Liver (tissue), 5 donors: Measurements from ENCODE around the gene ARL2. TPM values are rescaled to one million over a fixed set of nuclear protein-coding genes. Genes with fewer than 3 reads are reported as not detected.

ENCODE experiments used
- polyA plus RNA-seq, 2 donors: library from polyadenylated mRNA; stranded (reverse) in 1 of 2; unstranded in 1 of 2; fragments of 200-250 nt in 1 of 2; fragments of >200 nt in 1 of 2; fragmentation: Nextera tagmentation in 1 of 2; extraction: Ambion mirVana in 1 of 2; gene quantifications; one replicate each; pipeline versions ENCODE4 v1.2.1 to v1.2.3, GENCODE V29; 2013 to 2015
- small RNA-seq: library from RNA; depleted of rRNA; stranded (forward); fragments of <200 nt; gene quantifications from one replicate; pipeline ENCODE3, GENCODE V24; 2014
- total RNA-seq, 2 donors: library from RNA; depleted of rRNA; stranded (reverse); fragments of >200 nt; gene quantifications; one replicate each; pipeline ENCODE4 v1.2.3, GENCODE V29; 2014
- donor health status: healthy.
- donor health status: healthy.
- donor health status: healthy.

Gene ARL2
- total and polyA plus RNA-seq, 4 donors, result 10.8 to 19.5 (median 15.0) TPM

Small RNA genes lying within 50 kb of the gene (small RNA-seq; reads per million reads assigned to genes)
- not detected for gene MIR6879
- gene SNX15, result not detected

Other genes with a start within 250 kb of the ARL2 start
- 100 to 1,000 TPM in 1 of 2 donors, 10 to 100 TPM in 1; 46.2 to 135 TPM for gene SF1, start 235.6 kb upstream of the ARL2 start, total RNA-seq
- gene SF1, start 235.6 kb upstream of the ARL2 start, polyA plus RNA-seq, result 10 to 100 TPM; 44.9 to 54.0 TPM
- gene MAP4K2, start 210.9 kb upstream of the ARL2 start, total RNA-seq, result 1 to 10 TPM; 4.6 to 6.9 TPM
- gene MAP4K2, start 210.9 kb upstream of the ARL2 start, polyA plus RNA-seq, result 1 to 10 TPM; 2.1 to 2.3 TPM
- gene MEN1, start 203.6 kb upstream of the ARL2 start, total RNA-seq, result 10 to 100 TPM; 12.1 to 15.1 TPM
- 10 to 100 TPM in 1 of 2 donors, 1 to 10 TPM in 1; 9.0 to 14.7 TPM for gene MEN1, start 203.6 kb upstream of the ARL2 start, polyA plus RNA-seq
- gene CDC42BPG, start 169.5 kb upstream of the ARL2 start, total RNA-seq, result 1 to 10 TPM in 1 of 2 donors, under 1 TPM in 1; 0.75 to 1.2 TPM
- gene CDC42BPG, start 169.5 kb upstream of the ARL2 start, polyA plus RNA-seq, result under 1 TPM; 0.18 to 0.40 TPM
- gene EHD1, start 135.5 kb upstream of the ARL2 start, total RNA-seq, result 10 to 100 TPM; 27.3 to 36.4 TPM
- gene EHD1, start 135.5 kb upstream of the ARL2 start, polyA plus RNA-seq, result 10 to 100 TPM in 1 of 2 donors, 1 to 10 TPM in 1; 8.3 to 11.1 TPM
- 10 to 100 TPM; 18.3 to 27.8 TPM for gene ATG2A, start 97.0 kb upstream of the ARL2 start, total RNA-seq
- gene ATG2A, start 97.0 kb upstream of the ARL2 start, polyA plus RNA-seq, result 10 to 100 TPM; 15.6 to 34.1 TPM
- 1 to 10 TPM; 5.3 to 6.6 TPM for gene PPP2R5B, start 89.5 kb upstream of the ARL2 start, total RNA-seq
- gene PPP2R5B, start 89.5 kb upstream of the ARL2 start, polyA plus RNA-seq, result 1 to 10 TPM; 2.9 to 4.9 TPM
- not detected for gene GPHA2, start 78.3 kb upstream of the ARL2 start, total RNA-seq
- not detected for gene GPHA2, start 78.3 kb upstream of the ARL2 start, polyA plus RNA-seq
- not detected for gene MAJIN, start 42.1 kb upstream of the ARL2 start, total RNA-seq
- gene MAJIN, start 42.1 kb upstream of the ARL2 start, polyA plus RNA-seq, result under 1 TPM; 0.09 to 0.31 TPM
- gene BATF2, start 17.2 kb upstream of the ARL2 start, total RNA-seq, result 1 to 10 TPM in 1 of 2 donors, under 1 TPM in 1; 0.51 to 1.2 TPM
- gene BATF2, start 17.2 kb upstream of the ARL2 start, polyA plus RNA-seq, result 1 to 10 TPM; 1.6 to 3.2 TPM
- 1 to 10 TPM; 4.5 to 7.2 TPM for gene SNX15, start 13.3 kb downstream of the ARL2 start, total RNA-seq
- gene SNX15, start 13.3 kb downstream of the ARL2 start, polyA plus RNA-seq, result 1 to 10 TPM; 4.8 to 6.7 TPM
- gene SAC3D1, start 27.1 kb downstream of the ARL2 start, total RNA-seq, result 1 to 10 TPM; 3.8 to 7.9 TPM
- gene SAC3D1, start 27.1 kb downstream of the ARL2 start, polyA plus RNA-seq, result 1 to 10 TPM; 6.1 to 7.4 TPM
- 1 to 10 TPM; 1.2 to 2.1 TPM for gene NAALADL1, start 44.4 kb downstream of the ARL2 start, total RNA-seq
- 1 to 10 TPM; 1.6 to 1.7 TPM for gene NAALADL1, start 44.4 kb downstream of the ARL2 start, polyA plus RNA-seq
- gene CDCA5, start 69.9 kb downstream of the ARL2 start, total RNA-seq, result 10 to 100 TPM in 1 of 2 donors, under 1 TPM in 1; 0.17 to 12.0 TPM
- 1 to 10 TPM in 1 of 2 donors, under 1 TPM in 1; 0.72 to 2.7 TPM for gene CDCA5, start 69.9 kb downstream of the ARL2 start, polyA plus RNA-seq
- gene ZFPL1, start 70.1 kb downstream of the ARL2 start, total RNA-seq, result 10 to 100 TPM; 12.3 to 14.4 TPM
- gene ZFPL1, start 70.1 kb downstream of the ARL2 start, polyA plus RNA-seq, result 10 to 100 TPM; 18.1 to 19.2 TPM
- 100 to 1,000 TPM; 102 to 158 TPM for gene VPS51, start 82.1 kb downstream of the ARL2 start, total RNA-seq
- gene VPS51, start 82.1 kb downstream of the ARL2 start, polyA plus RNA-seq, result 10 to 100 TPM; 33.2 to 66.0 TPM
- gene TM7SF2, start 97.7 kb downstream of the ARL2 start, total RNA-seq, result 100 to 1,000 TPM in 1 of 2 donors, 10 to 100 TPM in 1; 69.4 to 337 TPM
- 100 to 1,000 TPM in 1 of 2 donors, 10 to 100 TPM in 1; 39.0 to 109 TPM for gene TM7SF2, start 97.7 kb downstream of the ARL2 start, polyA plus RNA-seq
- gene ZNHIT2, start 103.5 kb downstream of the ARL2 start, total RNA-seq, result 1 to 10 TPM; 2.2 to 4.9 TPM
- 10 to 100 TPM in 1 of 2 donors, 1 to 10 TPM in 1; 7.4 to 13.9 TPM for gene ZNHIT2, start 103.5 kb downstream of the ARL2 start, polyA plus RNA-seq
- gene FAU, start 108.0 kb downstream of the ARL2 start, total RNA-seq, result 100 to 1,000 TPM; 199 to 332 TPM
- gene FAU, start 108.0 kb downstream of the ARL2 start, polyA plus RNA-seq, result 100 to 1,000 TPM; 393 to 535 TPM
- gene MRPL49, start 108.2 kb downstream of the ARL2 start, total RNA-seq, result 10 to 100 TPM; 31.7 to 39.2 TPM
- 10 to 100 TPM; 31.1 to 47.2 TPM for gene MRPL49, start 108.2 kb downstream of the ARL2 start, polyA plus RNA-seq
- 100 to 1,000 TPM in 1 of 2 donors, 10 to 100 TPM in 1; 19.9 to 210 TPM for gene SYVN1, start 120.4 kb downstream of the ARL2 start, total RNA-seq
- 10 to 100 TPM; 41.1 to 72.1 TPM for gene SYVN1, start 120.4 kb downstream of the ARL2 start, polyA plus RNA-seq
- gene SPDYC, start 156.1 kb downstream of the ARL2 start, total RNA-seq, result under 1 TPM in 1 of 2 donors, not detected in 1; 0.08 TPM
- 1 to 10 TPM in 1 of 2 donors, under 1 TPM in 1; 0.52 to 1.1 TPM for gene SPDYC, start 156.1 kb downstream of the ARL2 start, polyA plus RNA-seq
- 100 to 1,000 TPM in 1 of 2 donors, 10 to 100 TPM in 1; 81.7 to 183 TPM for gene CAPN1, start 167.8 kb downstream of the ARL2 start, total RNA-seq
- gene CAPN1, start 167.8 kb downstream of the ARL2 start, polyA plus RNA-seq, result 10 to 100 TPM; 39.6 to 48.4 TPM
- gene POLA2, start 247.8 kb downstream of the ARL2 start, total RNA-seq, result 1 to 10 TPM; 4.9 to 6.1 TPM
- gene POLA2, start 247.8 kb downstream of the ARL2 start, polyA plus RNA-seq, result 1 to 10 TPM; 1.5 TPM